HG02870 (cell line): Measurements from ENCODE around the gene NOS1AP.

ENCODE experiments used
- ATAC-seq: cut with Tn5 transposase; IDR thresholded peaks from one replicate; pipeline ENCODE4 v1.9.1; 2021; ENCODE audit warnings: mild to moderate bottlenecking, moderate library complexity; ENCODE audit not compliant: unreplicated experiment

The NOS1AP gene

GRCh38 chr1:162380061-162380846 lies 310.8 kb downstream of the NOS1AP start:
- ATAC-seq: no peak

DNA sequence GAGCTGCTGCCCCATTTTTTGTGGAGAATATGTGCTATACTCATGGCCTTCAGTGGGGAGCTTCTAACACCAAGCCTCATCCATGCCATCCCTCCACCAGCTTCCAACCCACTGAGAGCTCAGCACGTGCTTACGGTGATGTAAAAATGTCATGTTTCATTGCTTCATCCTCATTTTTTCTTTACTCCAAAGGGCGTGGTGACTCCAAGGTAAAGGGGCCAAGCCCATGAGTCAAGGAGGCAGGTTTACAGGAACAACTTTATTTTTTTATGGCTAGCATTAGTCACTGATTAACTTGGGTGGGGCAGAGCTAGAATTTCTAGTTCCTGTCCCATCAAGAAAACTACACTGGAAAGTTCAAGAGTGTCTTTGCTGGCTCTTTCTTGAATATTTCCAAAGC lies 311.9 kb downstream of the NOS1AP start, which contains the start of gene C1orf226:
Gene C1orf226 (plus strand): TSS at position 346 of the 400 bp plus-strand sequence. CDS start 174 bp downstream, outside the sequence.
- ATAC-seq: no peak

DNA sequence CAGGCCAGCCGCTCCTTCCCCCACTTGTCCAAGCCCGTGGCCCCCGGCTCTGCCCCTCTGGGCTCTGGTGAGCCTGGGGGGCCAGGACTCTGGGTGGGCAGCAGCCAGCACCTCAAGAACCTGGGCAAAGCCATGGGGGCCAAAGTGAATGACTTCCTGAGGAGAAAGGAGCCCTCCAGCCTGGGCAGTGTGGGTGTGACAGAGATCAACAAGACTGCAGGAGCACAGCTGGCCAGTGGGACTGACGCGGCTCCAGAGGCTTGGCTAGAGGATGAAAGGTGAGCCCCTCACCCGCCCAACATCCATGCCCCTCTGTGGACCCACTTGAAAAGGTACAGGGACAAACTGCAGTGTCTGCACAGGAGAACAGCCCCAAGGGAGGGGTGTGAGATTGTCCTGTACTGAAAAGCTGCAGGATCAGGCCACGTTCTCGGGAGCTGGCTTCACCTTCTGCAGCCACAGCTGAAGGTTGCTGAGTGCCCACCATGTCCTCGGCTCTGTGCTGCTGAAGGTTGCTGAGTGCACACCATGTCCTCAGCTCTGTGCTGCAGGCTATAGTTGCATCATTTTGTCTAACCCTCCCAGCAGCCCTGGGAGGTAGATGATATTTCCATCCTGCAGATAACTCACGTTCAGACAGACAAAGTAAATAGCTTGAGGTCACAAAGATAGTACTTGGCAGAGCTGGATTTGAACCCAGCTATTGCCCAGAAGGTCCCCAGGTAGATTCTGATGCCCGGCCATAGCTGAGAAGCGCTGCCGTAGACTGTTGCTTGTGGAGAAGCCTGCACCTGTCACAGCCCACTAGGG lies 312.7 kb downstream of the NOS1AP start:
- ATAC-seq: no peak

DNA sequence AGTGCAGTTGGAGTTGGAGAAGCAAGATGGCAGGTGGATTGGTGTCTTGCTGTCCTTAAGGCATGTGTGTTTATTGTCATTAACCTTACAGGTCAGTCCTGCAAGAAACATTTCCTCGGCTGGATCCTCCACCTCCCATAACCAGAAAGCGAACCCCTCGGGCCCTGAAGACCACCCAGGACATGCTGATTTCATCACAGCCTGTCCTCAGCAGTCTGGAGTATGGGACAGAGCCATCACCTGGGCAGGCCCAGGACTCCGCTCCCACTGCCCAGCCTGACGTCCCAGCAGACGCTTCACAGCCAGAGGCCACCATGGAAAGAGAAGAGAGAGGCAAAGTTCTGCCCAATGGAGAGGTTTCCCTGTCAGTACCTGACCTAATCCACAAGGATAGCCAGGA lies 313.6 kb downstream of the NOS1AP start:
- ATAC-seq: no peak

GRCh38 chr1:162383516-162383915 lies 314.0 kb downstream of the NOS1AP start:
- ATAC-seq: no peak

- no peak for ATAC-seq
Observed at GRCh38 chr1:162384116-162384515, 314.6 kb downstream of the NOS1AP start.

GRCh38 chr1:162384601-162385279 lies 315.2 kb downstream of the NOS1AP start:
- no peak for ATAC-seq

GRCh38 chr1:162385280-162385623 lies 315.8 kb downstream of the NOS1AP start:
- no peak for ATAC-seq

- no peak for ATAC-seq
Observed at GRCh38 chr1:162385702-162386101, 316.2 kb downstream of the NOS1AP start.

- no peak for ATAC-seq
Observed at GRCh38 chr1:162386292-162387225, 317.1 kb downstream of the NOS1AP start.

DNA sequence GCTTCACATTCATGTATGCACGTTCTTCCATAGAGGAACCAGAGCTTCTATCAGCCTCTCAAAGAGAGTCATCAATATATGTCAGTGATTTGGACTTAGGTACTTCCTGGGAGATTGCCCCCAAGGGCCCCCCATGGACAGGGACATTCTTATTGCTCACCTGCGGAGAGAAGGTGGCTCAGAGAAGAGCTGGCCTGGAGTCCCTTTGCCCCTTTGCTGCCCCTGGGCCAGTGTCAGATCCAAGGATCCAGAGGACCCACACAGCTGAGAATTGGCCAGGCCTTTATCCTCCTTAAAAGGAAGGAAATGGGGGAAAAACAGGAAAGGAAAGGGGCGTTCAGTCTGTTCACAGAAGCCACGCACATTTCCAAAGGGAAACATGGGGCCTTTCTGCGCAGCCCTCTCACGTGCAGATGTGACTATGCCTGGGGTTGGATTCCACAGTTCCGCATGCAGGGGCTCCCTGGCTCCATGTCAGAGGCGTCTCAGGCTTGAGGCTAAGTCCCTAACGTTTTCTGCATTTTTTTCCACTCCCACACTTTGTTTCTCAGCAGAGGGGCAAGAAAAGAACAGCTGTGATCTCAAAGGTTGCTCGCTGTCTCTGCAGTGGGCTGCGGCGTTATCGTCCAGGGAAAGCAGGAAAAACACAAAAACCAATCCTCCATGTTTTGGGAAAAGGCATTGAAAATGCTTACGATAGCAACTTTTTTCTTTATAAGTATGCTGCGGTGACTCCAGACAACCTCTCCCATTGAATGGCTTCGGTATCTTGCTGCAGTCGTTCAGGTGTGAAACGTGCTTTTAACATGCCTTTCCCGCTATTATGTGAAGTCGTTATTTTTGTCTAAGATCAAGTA lies 318.0 kb downstream of the NOS1AP start:
- no peak for ATAC-seq

- no peak for ATAC-seq
Observed at GRCh38 chr1:162388083-162388594, 318.6 kb downstream of the NOS1AP start.

GRCh38 chr1:162388615-162389014 lies 319.1 kb downstream of the NOS1AP start:
- no peak for ATAC-seq

DNA sequence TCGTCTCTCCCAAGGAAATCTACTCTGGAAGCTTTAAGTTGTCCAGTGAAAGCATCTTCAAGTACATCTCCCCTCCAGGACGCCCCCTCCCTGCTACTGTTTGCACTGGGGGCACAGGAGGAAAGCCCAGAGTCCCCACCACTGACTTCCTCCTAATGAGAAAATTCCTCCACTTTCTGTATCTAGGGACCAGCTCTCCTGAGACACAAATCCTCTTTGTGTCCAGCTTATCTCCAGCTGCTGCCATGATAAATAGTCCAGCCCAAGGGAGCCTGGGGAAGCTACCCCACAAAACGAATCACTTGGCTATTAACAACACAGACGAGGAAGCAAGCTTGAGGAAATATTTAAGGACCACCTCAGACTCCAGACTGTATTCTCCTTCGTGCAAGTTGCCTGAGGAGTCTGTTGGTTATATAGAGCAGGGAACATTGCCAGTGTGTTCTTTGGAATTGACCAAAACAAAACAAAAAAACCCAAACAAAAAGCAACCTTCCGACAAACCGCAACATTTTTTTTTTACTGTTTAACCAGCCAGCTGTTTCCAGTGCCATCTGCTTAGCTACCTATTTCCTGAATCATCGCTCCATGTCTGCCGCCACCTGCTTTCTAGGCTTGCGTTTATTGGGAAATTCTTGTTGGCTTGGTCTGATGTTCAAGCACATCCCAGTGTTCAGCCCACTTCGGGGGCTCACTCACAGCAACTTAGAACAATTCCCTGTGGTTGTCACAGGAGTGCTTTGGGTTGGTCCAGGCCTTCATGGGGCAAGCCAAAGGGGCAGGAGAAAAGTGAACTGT lies 319.7 kb downstream of the NOS1AP start:
- ATAC-seq: no peak

DNA sequence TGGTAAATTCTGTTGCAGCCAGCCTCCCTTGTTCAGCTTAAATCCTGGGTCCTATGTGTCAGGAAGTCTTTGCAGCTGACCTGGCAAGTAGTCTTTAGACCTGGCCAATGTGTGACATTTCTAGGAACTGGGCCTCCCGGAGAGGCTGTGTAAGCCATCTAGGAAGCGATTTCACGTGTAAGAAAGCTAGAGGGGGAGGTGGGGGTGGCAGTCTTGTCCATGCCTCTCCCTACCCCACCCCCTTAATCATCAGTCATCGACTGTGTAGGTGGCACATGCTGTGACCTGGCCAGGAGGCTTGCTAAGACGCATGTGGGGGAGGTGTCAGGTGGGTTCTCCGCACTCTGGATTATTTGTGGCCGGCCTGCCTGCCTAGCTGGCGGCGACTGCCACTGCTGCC lies 320.5 kb downstream of the NOS1AP start:
- no peak for ATAC-seq

DNA sequence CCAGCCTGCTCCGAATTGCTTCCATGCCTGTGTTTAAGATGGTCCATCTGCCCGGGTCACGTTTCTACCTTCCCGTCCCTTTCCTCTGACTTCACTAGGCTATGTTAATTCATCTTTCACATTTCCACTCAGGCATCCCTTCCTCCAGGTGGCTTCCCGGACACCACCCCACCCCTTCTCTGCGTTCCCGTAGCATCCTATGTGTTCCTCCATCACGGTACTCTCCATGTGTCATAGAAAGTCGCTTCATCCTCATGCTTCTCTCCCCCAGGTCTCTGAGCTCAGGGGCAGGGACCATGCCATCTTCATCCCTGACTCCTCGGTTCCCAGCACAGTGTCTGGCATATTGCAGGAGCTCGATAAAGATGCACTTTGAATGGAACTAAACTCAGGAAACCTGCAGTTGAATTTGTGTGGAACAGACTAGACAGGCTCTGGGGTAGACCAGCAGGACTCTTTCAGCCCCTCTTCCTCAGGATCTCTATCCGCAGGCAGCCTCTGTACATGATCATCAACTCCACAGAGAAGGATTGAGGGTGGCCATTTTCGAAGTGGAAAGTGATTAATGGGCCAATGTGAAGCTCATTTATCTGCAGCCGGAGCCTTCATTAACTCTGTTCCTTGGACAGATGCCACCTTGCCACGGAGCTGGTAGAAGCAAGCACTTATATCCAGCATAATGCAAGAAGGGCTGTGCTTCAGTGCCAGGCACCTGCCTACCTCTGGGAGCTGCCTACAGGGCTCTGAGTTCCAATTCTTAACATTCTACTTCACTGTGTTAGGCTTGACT lies 321.1 kb downstream of the NOS1AP start:
- ATAC-seq: no peak

DNA sequence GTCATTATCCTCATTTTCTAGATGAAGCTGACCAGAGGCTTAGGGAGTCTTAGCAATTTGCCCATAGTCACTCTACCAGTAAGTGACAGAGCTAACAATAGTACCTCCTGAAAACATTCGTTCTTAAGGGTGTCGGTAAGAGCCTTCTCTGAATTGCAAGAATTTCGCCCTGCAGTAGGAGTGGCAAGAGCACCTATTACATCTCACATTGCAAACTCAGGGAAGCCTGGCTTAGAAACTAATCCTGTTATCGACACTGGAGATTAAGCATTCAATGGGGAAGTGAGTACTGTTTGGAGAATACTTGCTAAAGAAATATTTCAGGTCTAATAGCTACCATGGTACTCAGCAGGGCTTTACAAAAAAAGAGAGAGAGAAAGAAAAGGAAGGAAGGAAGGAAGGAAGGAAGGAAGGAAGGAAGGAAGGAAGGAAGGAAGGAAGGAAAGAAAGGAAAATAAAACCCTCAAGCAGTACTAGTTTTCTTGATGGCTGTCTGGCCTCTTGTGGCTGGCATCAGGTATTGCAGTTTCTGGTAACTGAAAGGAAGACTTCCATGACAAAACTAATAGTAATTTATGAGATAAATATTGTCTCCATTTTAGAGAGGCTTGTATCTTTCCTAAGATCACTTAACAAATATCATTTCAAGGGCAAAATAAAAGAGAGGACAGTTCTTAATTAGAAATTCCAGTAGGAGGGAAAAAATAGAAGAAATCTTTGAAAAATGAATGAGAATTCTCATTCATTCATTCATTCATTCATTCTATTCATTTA lies 322.5 kb downstream of the NOS1AP start:
- ATAC-seq: no peak
